CD8-positive, alpha-beta memory T cell (primary cell): ENCODE data around the gene GPR146. TPM values are rescaled to one million over a fixed set of nuclear protein-coding genes. Genes with fewer than 3 reads are reported as not detected.

Source experiments
- CTCF ChIA-PET: fragments of 350-600 bp; sonication (Branson Sonifier 250); formaldehyde crosslinking; loops from one replicate; lab custom pipeline; 2021; ENCODE audit warnings: antibody characterized with exemption; lab: Charles Lee
- POLR2A ChIA-PET: fragments of 350-600 bp; sonication (Branson Sonifier 250); formaldehyde crosslinking; loops from one replicate; lab custom pipeline; 2021; ENCODE audit warnings: antibody characterized with exemption; lab: Charles Lee
- DNase-seq, 5 donors: peaks; one replicate each; pipeline versions ENCODE4 v3.0.0 to v3.0.0-alpha.2; 2020 to 2022; ENCODE audit warnings: mixed read lengths in 1 of 5
- H3K27ac ChIP-seq: one replicate; pipeline ENCODE4 v1.7.0; 2013; ENCODE audit warnings: low read depth, mild to moderate bottlenecking, low read length, moderate library complexity
- H3K27me3 ChIP-seq: 2 replicates; pipeline ENCODE4 v1.7.0; 2013; ENCODE audit warnings: low read length, mild to moderate bottlenecking; ENCODE audit not compliant: insufficient read depth, poor library complexity, severe bottlenecking
- H3K36me3 ChIP-seq: 2 replicates; pipeline ENCODE4 v1.7.0; 2013; ENCODE audit warnings: mild to moderate bottlenecking, low read length, moderate library complexity; ENCODE audit not compliant: insufficient read depth
- H3K4me1 ChIP-seq: 2 replicates; pipeline ENCODE4 v1.7.0; 2013; ENCODE audit warnings: mild to moderate bottlenecking, low read length, moderate library complexity; ENCODE audit not compliant: insufficient read depth
- H3K4me3 ChIP-seq: 2 replicates; pipeline ENCODE4 v1.7.0; 2013; ENCODE audit warnings: mild to moderate bottlenecking, low read length
- H3K9me3 ChIP-seq: 2 replicates; pipeline ENCODE4 v1.7.0; 2013; ENCODE audit warnings: mild to moderate bottlenecking, low read length
- H3K27ac Mint-ChIP-seq, 8 donors: one replicate each; pipeline ENCODE4 v1.8.0; 2020 to 2021; ENCODE audit warnings: mixed read lengths in 8 of 8, mild to moderate bottlenecking in 6 of 8, inconsistent platforms in 3 of 8, moderate library complexity in 3 of 8
- H3K27me3 Mint-ChIP-seq, 2 donors: one replicate each; pipeline ENCODE4 v1.8.0; 2020 to 2021; ENCODE audit warnings: mixed read lengths in 2 of 2, mild to moderate bottlenecking in 1 of 2, moderate library complexity in 1 of 2
- H3K36me3 Mint-ChIP-seq, 3 donors: one replicate each; pipeline ENCODE4 v1.8.0; 2020 to 2021; ENCODE audit warnings: mixed read lengths in 3 of 3, inconsistent platforms in 1 of 3, mild to moderate bottlenecking in 1 of 3
- H3K4me1 Mint-ChIP-seq, 3 donors: one replicate each; pipeline ENCODE4 v1.8.0; 2020 to 2021; ENCODE audit warnings: mixed read lengths in 3 of 3, inconsistent platforms in 1 of 3, mild to moderate bottlenecking in 1 of 3
- H3K4me3 Mint-ChIP-seq, 7 donors: one replicate each; pipeline ENCODE4 v1.8.0; 2020 to 2021; ENCODE audit warnings: mixed read lengths in 7 of 7, mild to moderate bottlenecking in 6 of 7, moderate library complexity in 4 of 7, inconsistent platforms in 2 of 7
- H3K9me3 Mint-ChIP-seq, 5 donors: one replicate each; pipeline ENCODE4 v1.8.0; 2020 to 2022; ENCODE audit warnings: mixed read lengths in 5 of 5, mild to moderate bottlenecking in 3 of 5, moderate library complexity in 2 of 5, inconsistent platforms in 1 of 5
- polyA plus RNA-seq: library from polyadenylated mRNA; unstranded; fragments of 300-500 nt; fragmentation: Illumina TruSeq; gene quantifications from one replicate; pipeline ENCODE4 v1.2.3, GENCODE V29; 2021
- total RNA-seq, 2 experiments: library from RNA; stranded (reverse); gene quantifications; one replicate each; pipeline ENCODE4 v1.2.3, GENCODE V29; 2021

Gene GPR146
- total and polyA plus RNA-seq, 3 experiments from 2014 or later = 0.55 to 1.2 (median 0.70) TPM

GRCh38 chr7:1081931-1082401 lies 37.6 kb downstream of the GPR146 start:
- no peak for DNase-seq
- H3K27me3 Mint-ChIP-seq = no peaks in the 10 kb centered on the region
- H3K4me1 Mint-ChIP-seq = peaks cover under 1 to 5% (median 2%) of the 10 kb centered on the region in 3 donors
- H3K27me3 ChIP-seq = no peaks in the 10 kb centered on the region
- no peaks in the 10 kb centered on the region for H3K9me3 Mint-ChIP-seq
- H3K4me3 ChIP-seq = no peak overlapping the region
- CTCF ChIA-PET = interaction anchor here (2.4 kb wide), 1 partner anchor 89 kb away, joined by 6 read pairs; no protein-coding TSS in a partner anchor
- no peaks in the 10 kb centered on the region for H3K9me3 ChIP-seq
- peaks cover 0 to 1% (median 0%) of the 10 kb centered on the region in 3 donors for H3K36me3 Mint-ChIP-seq
- H3K36me3 ChIP-seq = no peaks in the 10 kb centered on the region
- H3K4me1 ChIP-seq = peaks cover 5% of the 10 kb centered on the region
- H3K27ac ChIP-seq = no peak overlapping the region
- H3K4me3 Mint-ChIP-seq = no peak overlapping the region
- POLR2A ChIA-PET = no interaction called here
- H3K27ac Mint-ChIP-seq = no peak overlapping the region

- Mint-ChIP-seq H3K27me3 (no peaks in the 10 kb centered on the region), H3K36me3 (peaks cover 0 to 1% (median 0%) of the 10 kb centered on the region in 3 donors), H3K27ac (no peak overlapping the region), H3K4me1 (peaks cover 6 to 13% (median 7%) of the 10 kb centered on the region in 3 donors), H3K4me3 (no peak overlapping the region), H3K9me3 (no peaks in the 10 kb centered on the region)
- no peaks in the 10 kb centered on the region for H3K36me3 ChIP-seq
- H3K4me1 ChIP-seq = peaks cover 11% of the 10 kb centered on the region
- H3K27me3 ChIP-seq = no peaks in the 10 kb centered on the region
- DNase-seq = no peak
- ChIA-PET POLR2A (no interaction called here), CTCF (interaction anchor here (1.2 to 4.1 kb wide), 3 partner anchors 18 to 91 kb away, joined by 3 to 26 read pairs (median 6); no protein-coding TSS in a partner anchor)
- no peak overlapping the region for H3K4me3 ChIP-seq
- H3K27ac ChIP-seq = no peak overlapping the region
- no peaks in the 10 kb centered on the region for H3K9me3 ChIP-seq
These were observed 39.6 kb downstream of the GPR146 start for GRCh38 chr7:1083729-1084657.

- no peaks in the 10 kb centered on the region for H3K27me3 ChIP-seq
- DNase-seq = no peak
- Mint-ChIP-seq H3K4me3 (no peak overlapping the region), H3K9me3 (no peaks in the 10 kb centered on the region), H3K4me1 (peaks cover 6 to 13% (median 7%) of the 10 kb centered on the region in 3 donors), H3K36me3 (peaks cover 0 to 1% (median 0%) of the 10 kb centered on the region in 3 donors), H3K27me3 (no peaks in the 10 kb centered on the region), H3K27ac (no peak overlapping the region)
- ChIA-PET CTCF (interaction anchor here (1.5 to 4.1 kb wide), 4 partner anchors 11 to 90 kb away, joined by 3 to 26 read pairs (median 11); no protein-coding TSS in a partner anchor), POLR2A (interaction anchor here (0.7 kb wide), 1 partner anchor 237 kb away, joined by 3 read pairs; no protein-coding TSS in a partner anchor)
- peaks cover 11% of the 10 kb centered on the region for H3K4me1 ChIP-seq
- H3K4me3 ChIP-seq = no peak overlapping the region
- no peak overlapping the region for H3K27ac ChIP-seq
- no peaks in the 10 kb centered on the region for H3K36me3 ChIP-seq
- H3K9me3 ChIP-seq = no peaks in the 10 kb centered on the region
These were observed 40.9 kb downstream of the GPR146 start for GRCh38 chr7:1085266-1085665.

GRCh38 chr7:1085910-1086421 lies 41.6 kb downstream of the GPR146 start:
- Mint-ChIP-seq H3K4me1 (peaks cover 6 to 13% (median 7%) of the 10 kb centered on the region in 3 donors), H3K27ac (no peak overlapping the region), H3K27me3 (no peaks in the 10 kb centered on the region), H3K9me3 (no peaks in the 10 kb centered on the region), H3K36me3 (peaks cover 0 to 1% (median 0%) of the 10 kb centered on the region in 3 donors), H3K4me3 (no peak overlapping the region)
- Histone ChIP-seq H3K27me3 (no peaks in the 10 kb centered on the region), H3K4me3 (no peak overlapping the region), H3K27ac (no peak overlapping the region), H3K4me1 (peaks cover 11% of the 10 kb centered on the region), H3K9me3 (no peaks in the 10 kb centered on the region), H3K36me3 (no peaks in the 10 kb centered on the region)
- ChIA-PET CTCF (interaction anchor here (0.6 to 4.1 kb wide), 13 partner anchors 8 to 93 kb away, joined by 3 to 26 read pairs (median 4); partner anchors contain the start of gene ZFAND2A), POLR2A (interaction anchor here (0.7 kb wide), 1 partner anchor 237 kb away, joined by 3 read pairs; no protein-coding TSS in a partner anchor)
- DNase-seq = no peak

- Histone ChIP-seq H3K36me3 (no peaks in the 10 kb centered on the region), H3K27me3 (no peaks in the 10 kb centered on the region), H3K9me3 (no peaks in the 10 kb centered on the region), H3K4me1 (peaks cover 11% of the 10 kb centered on the region), H3K27ac (no peak overlapping the region), H3K4me3 (peak overlapping the region; percentile 47)
- Mint-ChIP-seq H3K4me1 (peaks cover 6 to 13% (median 7%) of the 10 kb centered on the region in 3 donors), H3K4me3 (peak overlapping the region in 6 of 7 donors; percentile 67 to 77 (median 72)), H3K36me3 (peaks cover 0 to 2% (median 0%) of the 10 kb centered on the region in 3 donors), H3K27ac (peak overlapping the region in 3 of 8 donors; percentile 29 to 56 (median 55)), H3K9me3 (no peaks in the 10 kb centered on the region), H3K27me3 (no peaks in the 10 kb centered on the region)
- ChIA-PET CTCF (interaction anchor here (0.7 to 4.1 kb wide), 12 partner anchors 9 to 94 kb away, joined by 3 to 26 read pairs (median 4); partner anchors contain the start of gene ZFAND2A), POLR2A (no interaction called here)
- peak; percentile 58 to 78 (median 65) for DNase-seq
These were observed 42.5 kb downstream of the GPR146 start for GRCh38 chr7:1086588-1087464.

GRCh38 chr7:1087465-1087814 lies 43.1 kb downstream of the GPR146 start:
- H3K27me3 ChIP-seq = no peaks in the 10 kb centered on the region
- Mint-ChIP-seq H3K36me3 (peaks cover 0 to 3% (median 0%) of the 10 kb centered on the region in 3 donors), H3K4me3 (peak overlapping the region in 3 of 7 donors; percentile 67 to 77 (median 73)), H3K4me1 (peaks cover 6 to 13% (median 7%) of the 10 kb centered on the region in 3 donors), H3K9me3 (no peaks in the 10 kb centered on the region), H3K27me3 (no peaks in the 10 kb centered on the region), H3K27ac (no peak overlapping the region)
- peak overlapping the region; percentile 47 for H3K4me3 ChIP-seq
- ChIA-PET CTCF (interaction anchor here (4.1 kb wide), 1 partner anchor 88 kb away, joined by 26 read pairs; no protein-coding TSS in a partner anchor), POLR2A (no interaction called here)
- H3K27ac ChIP-seq = no peak overlapping the region
- H3K36me3 ChIP-seq = no peaks in the 10 kb centered on the region
- no peaks in the 10 kb centered on the region for H3K9me3 ChIP-seq
- no peak for DNase-seq
- peaks cover 11% of the 10 kb centered on the region for H3K4me1 ChIP-seq
